RWPE2 (cell line): Measurements from ENCODE around the gene TMEM33.
A peak's percentile ranks its signal among the peaks of the same experiment; 100 is the strongest.
"Not testable (repeated sequence)": the region's sequence is repeated elsewhere in the genome, so short reads cannot be mapped to it uniquely, and the experiment has no call there.

ENCODE experiments used
- ATAC-seq: fragments of 200-7000 bp; cut with Tn5 transposase; 3 replicates; pipeline ENCODE4 v1.9.1; 2021; ENCODE audit warnings: low read depth
- DNase-seq: peaks from one replicate; pipeline ENCODE4 v3.0.0-alpha.2; 2020; ENCODE audit warnings: low spot score
- H3K27ac ChIP-seq: fragments of 450-650 bp; 2 replicates; pipeline ENCODE4 v1.5.1; 2017; ENCODE audit warnings: mild to moderate bottlenecking; ENCODE audit not compliant: poor library complexity, severe bottlenecking
- H3K27me3 ChIP-seq: fragments of 250-450 bp; sonication (Bioruptor Pico); 2 replicates; pipeline ENCODE4 v1.5.1; 2021; ENCODE audit warnings: mild to moderate bottlenecking, moderate library complexity; ENCODE audit not compliant: insufficient read depth, poor library complexity, severe bottlenecking
- H3K36me3 ChIP-seq: fragments of 250-450 bp; sonication (Bioruptor Pico); 2 replicates; pipeline ENCODE4 v1.5.1; 2020; ENCODE audit warnings: low read depth, mild to moderate bottlenecking, moderate library complexity
- H3K4me1 ChIP-seq: fragments of 250-450 bp; sonication (Bioruptor Pico); 2 replicates; pipeline ENCODE4 v1.5.1; 2021; ENCODE audit warnings: mild to moderate bottlenecking, moderate library complexity; ENCODE audit not compliant: insufficient read depth, poor library complexity, severe bottlenecking
- H3K4me3 ChIP-seq: fragments of 250-450 bp; sonication (Bioruptor Pico); 2 replicates; pipeline ENCODE4 v1.5.1; 2021; ENCODE audit warnings: mild to moderate bottlenecking, moderate library complexity; ENCODE audit not compliant: severe bottlenecking
- H3K9me3 ChIP-seq: fragments of 250-450 bp; sonication (Bioruptor Pico); 2 replicates; pipeline ENCODE4 v1.5.1; 2021; ENCODE audit warnings: mild to moderate bottlenecking, moderate library complexity; ENCODE audit not compliant: severe bottlenecking
- CTCF ChIP-seq: fragments of 450-650 bp; IDR thresholded peaks from one replicate; pipeline ENCODE4 v1.5.1; 2017; ENCODE audit warnings: mild to moderate bottlenecking, moderate library complexity; ENCODE audit not compliant: poor library complexity, severe bottlenecking

TMEM33 gene

DNA sequence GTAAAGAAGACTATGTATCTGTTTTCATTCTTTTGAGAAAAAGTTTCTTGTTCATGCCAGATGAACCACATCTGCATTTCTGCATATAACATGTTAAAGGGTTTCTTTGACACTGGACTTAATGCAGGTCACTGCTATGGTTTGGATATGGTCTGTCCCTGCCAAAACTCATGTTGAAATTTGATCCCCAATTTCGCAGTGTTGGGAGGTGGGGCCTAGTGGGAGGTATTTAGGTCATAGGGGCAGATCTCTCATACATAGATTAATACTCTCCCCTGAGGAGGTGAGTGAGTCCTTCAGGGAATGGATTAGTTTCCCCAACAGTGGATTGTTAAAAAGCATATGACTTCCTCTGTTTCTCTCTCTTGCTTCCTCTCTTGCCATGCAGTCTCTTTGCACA, 45.9 kb upstream of the TMEM33 start:
- TF ChIP-seq CTCF = no peak
- no peak for DNase-seq
- H3K4me1 ChIP-seq = no peaks in the 10 kb centered on the region
- no peaks in the 10 kb centered on the region for H3K27me3 ChIP-seq
- H3K36me3 ChIP-seq = no peaks in the 10 kb centered on the region
- no peak overlapping the region for H3K4me3 ChIP-seq
- peak; percentile 56; the same call in 2 of the 3 replicates for ATAC-seq
- no peak overlapping the region for H3K27ac ChIP-seq
- no peaks in the 10 kb centered on the region for H3K9me3 ChIP-seq

GRCh38 chr4:41890085-41890484, 45.1 kb upstream of the TMEM33 start:
- no peak for ATAC-seq
- H3K4me1 ChIP-seq = no peaks in the 10 kb centered on the region
- no peak overlapping the region for H3K4me3 ChIP-seq
- no peak overlapping the region for H3K27ac ChIP-seq
- H3K27me3 ChIP-seq = no peaks in the 10 kb centered on the region
- H3K9me3 ChIP-seq = no peaks in the 10 kb centered on the region
- no peaks in the 10 kb centered on the region for H3K36me3 ChIP-seq
- TF ChIP-seq CTCF = no peak
- DNase-seq = no peak

DNA sequence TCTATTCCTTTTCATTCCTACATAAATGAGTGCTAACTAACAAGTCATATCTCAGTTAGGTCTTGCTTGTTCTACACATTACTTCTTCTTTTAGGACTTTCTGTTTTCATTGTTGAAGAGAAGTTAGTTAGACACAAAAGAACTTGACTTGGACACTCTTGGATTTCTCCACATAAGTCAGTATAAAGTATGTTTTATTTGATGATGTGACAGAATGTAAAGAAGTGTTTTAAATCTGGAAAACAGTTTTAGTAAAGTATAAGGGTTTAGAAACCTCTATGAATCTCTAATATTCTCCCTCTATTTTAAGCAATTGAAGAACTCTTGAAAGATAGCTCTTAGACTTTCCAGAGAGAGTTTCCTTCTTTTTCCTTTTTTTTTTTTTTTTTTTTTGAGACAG, 38.6 kb upstream of the TMEM33 start:
- Histone ChIP-seq H3K4me1 (no peaks in the 10 kb centered on the region), H3K4me3 (no peak overlapping the region), H3K27ac (no peak overlapping the region), H3K36me3 (no peaks in the 10 kb centered on the region), H3K9me3 (no peaks in the 10 kb centered on the region), H3K27me3 (no peaks in the 10 kb centered on the region)
- TF ChIP-seq CTCF = no peak
- no peak for DNase-seq
- ATAC-seq = no peak

GRCh38 chr4:41897698-41898097, 37.5 kb upstream of the TMEM33 start:
- H3K27ac ChIP-seq = no peak overlapping the region
- H3K4me1 ChIP-seq = no peaks in the 10 kb centered on the region
- no peaks in the 10 kb centered on the region for H3K9me3 ChIP-seq
- no peak for DNase-seq
- H3K4me3 ChIP-seq = no peak overlapping the region
- ATAC-seq = peak; percentile 41; the same call in 1 of the 3 replicates
- H3K36me3 ChIP-seq = no peaks in the 10 kb centered on the region
- no peak for TF ChIP-seq CTCF
- H3K27me3 ChIP-seq = no peaks in the 10 kb centered on the region

DNA sequence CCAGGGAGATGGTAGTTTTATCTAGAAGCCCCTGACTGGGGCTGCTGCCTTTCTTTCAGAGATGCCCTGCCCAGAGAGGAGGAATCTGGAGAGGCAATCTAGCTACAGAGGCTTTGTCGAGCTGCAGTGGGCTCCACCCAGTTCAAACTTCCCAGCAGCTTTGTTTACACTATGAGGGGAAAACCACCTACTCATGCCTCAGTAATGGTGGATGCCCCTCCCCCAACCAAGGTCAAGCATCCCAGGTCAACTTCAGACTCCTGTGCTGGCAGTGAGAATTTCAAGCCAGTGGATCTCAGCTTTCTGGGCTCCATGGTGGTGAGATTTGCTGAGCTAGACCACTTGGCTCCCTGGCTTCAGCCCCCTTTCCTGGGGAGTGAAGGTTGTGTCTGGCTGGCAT, 26.1 kb upstream of the TMEM33 start:
- H3K4me3 ChIP-seq, H3K27me3 ChIP-seq, H3K36me3 ChIP-seq, H3K27ac ChIP-seq, H3K9me3 ChIP-seq, DNase-seq, ATAC-seq: not testable (repeated sequence)
- peaks cover 16% of the 10 kb centered on the region for H3K4me1 ChIP-seq
